HepG2 (cell line): ENCODE results near the gene LRP1B.

Experiments
- SNAI1 ChIP-seq: sonication (generic); formaldehyde crosslinking; IDR thresholded peaks from 2 replicates; pipeline ENCODE4 v1.5.0; 2020; ENCODE audit warnings: mild to moderate bottlenecking, missing genetic modification reagents, borderline replicate concordance
- TF ChIP-seq, protein P1 (sequence below): sonication (generic); formaldehyde crosslinking; conservative IDR thresholded peaks from 2 replicates; pipeline ENCODE4 v1.4.0; 2020; ENCODE audit warnings: missing genetic modification reagents

DNA sequence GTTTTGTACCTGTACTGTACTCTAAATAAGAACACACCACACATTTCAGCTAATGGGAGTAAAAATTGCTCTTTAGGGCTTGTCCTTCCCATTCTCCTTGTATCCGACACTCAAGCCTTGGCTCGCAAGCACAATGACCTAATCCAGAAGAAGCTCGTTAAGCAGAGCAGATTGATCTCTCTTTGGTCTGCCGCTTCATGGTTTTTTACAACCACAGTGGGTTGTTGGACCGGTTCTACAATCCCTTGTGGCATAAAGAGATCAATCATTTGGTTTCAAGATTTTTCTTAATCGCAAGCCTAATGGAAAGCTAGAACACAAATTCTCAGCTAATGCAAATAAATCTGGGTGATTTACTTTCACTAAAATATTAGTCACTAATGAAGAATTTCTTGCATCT, 662.1 kb downstream of the LRP1B start:
- TF ChIP-seq, protein P1, sequence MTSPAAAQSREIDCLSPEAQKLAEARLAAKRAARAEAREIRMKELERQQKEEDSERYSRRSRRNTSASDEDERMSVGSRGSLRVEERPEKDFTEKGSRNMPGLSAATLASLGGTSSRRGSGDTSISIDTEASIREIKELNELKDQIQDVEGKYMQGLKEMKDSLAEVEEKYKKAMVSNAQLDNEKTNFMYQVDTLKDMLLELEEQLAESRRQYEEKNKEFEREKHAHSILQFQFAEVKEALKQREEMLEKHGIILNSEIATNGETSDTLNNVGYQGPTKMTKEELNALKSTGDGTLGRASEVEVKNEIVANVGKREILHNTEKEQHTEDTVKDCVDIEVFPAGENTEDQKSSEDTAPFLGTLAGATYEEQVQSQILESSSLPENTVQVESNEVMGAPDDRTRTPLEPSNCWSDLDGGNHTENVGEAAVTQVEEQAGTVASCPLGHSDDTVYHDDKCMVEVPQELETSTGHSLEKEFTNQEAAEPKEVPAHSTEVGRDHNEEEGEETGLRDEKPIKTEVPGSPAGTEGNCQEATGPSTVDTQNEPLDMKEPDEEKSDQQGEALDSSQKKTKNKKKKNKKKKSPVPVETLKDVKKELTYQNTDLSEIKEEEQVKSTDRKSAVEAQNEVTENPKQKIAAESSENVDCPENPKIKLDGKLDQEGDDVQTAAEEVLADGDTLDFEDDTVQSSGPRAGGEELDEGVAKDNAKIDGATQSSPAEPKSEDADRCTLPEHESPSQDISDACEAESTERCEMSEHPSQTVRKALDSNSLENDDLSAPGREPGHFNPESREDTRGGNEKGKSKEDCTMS (CRISPR knock-in tag) = no peak
- no peak for TF ChIP-seq SNAI1
